ENCODE data around the gene CEP57.
"Not testable (repeated sequence)": the region's sequence is repeated elsewhere in the genome, so short reads cannot be mapped to it uniquely, and the experiment has no call there.

Gene CEP57

DNA sequence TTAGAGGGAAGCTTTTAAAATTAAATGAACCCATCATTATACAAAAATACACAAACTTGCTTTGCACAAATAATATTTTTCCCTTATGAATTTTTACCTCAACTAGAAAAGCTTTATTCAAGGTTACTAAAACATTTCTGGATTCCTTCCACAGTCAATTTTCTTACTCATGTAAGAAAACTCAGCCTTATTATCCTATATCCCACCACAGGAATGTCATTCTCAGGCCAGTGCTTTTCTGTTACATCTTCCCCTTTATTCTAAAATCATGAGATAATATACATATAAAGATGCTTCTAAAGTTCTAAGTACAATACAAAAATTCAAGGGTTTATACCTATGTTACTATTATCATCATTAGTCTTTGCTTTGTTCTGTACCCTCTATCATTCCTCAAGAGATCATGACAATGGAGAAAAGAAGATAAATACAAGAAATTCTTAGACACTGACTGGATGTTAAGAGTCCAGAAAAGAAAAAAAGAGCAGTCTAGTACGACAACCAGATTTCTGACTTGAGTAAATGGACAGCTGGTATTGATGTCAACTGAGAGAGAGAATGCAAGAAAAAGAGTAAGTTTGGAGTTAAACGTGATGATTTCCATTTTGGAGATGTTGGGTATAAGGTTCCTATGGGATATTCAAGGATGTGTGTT lies 73.3 kb downstream of the CEP57 start:
- no peak for DNase-seq

DNA sequence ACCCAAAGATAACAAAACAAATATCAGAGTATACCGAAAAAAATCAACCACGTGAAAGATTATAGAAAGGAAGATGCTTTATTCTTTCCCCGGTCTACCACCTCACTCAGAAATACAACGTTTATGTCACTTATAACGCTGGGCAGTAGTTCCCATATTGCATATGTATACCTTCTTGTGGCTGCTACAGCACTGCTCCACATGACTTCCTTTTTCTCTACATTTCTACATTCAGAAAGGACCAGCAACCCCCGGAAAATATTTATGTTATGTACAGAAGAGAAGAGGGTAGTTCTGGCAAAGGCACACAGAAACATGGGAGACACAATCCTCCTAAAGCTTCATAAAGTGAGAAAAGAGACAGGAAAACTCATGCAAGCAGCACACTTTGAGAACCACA lies 76.8 kb downstream of the CEP57 start:
- DNase-seq: no peak

DNA sequence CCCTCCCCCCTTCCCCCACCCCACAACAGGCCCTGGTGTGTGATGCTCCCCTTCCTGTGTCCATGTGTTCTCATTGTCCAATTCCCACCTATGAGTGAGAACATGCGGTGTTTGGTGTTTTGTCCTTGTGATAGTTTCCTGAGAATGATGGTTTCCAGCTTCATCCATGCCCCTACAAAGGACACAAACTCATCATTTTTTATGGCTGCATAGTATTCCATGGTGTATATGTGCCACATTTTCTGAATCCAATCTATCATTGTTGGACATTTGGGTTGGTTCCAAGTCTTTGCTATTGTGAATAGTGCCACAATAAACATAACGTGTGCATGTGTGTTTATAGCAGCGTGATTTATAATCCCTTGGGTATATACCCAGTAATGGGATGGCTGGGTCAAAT lies 80.6 kb downstream of the CEP57 start:
- DNase-seq: not testable (repeated sequence)

DNA sequence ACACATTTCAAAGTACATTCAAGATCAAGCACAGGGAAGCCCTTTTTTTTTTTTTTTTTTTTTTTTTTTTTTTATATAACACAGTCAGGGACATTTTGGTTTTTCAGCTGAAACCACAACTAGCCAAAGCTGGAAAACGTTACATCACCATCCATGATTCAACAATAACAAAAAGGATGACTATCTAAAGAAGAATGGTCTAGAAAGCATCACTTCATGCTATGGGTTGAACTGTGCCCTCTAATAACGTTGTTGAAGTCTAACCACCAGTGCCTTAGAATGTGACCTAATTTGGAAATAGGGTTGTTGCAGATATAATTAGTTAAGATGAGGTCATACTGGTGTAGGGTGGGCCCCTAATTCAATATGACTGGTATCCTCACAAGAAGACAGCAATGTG lies 87.0 kb downstream of the CEP57 start:
- DNase-seq: no peak
